Activated CD4-positive, CD25-positive, alpha-beta regulatory T cell treated with anti-CD3 and anti-CD28 coated beads, Interleukin-2, amount 50 U/mL, for 16 hours (primary cell): Measurements from ENCODE around the gene ASS1.
"Not testable (repeated sequence)": the region's sequence is repeated elsewhere in the genome, so short reads cannot be mapped to it uniquely, and the experiment has no call there.

Experiments
- DNase-seq: peaks from one replicate; pipeline ENCODE4 v3.0.0-alpha.2; 2020; ENCODE audit warnings: low read depth, low spot score

Gene ASS1

DNA sequence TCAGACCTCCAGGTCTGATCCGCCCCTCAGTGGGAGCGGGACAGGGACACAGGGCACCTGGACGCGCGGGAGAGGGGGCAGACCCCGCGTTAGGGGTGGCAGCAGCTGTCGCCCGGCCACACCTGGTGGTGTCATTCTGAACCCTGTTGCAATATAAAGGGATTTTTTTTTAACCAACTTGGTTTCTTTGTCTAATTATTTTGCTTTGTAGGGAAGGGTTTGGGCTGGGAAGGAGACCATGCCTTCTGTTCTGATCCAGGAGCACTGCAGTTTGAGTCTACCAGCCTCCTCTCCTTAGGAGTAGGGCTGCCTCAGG, 10.9 kb upstream of the ASS1 start:
- no peak for DNase-seq

DNA sequence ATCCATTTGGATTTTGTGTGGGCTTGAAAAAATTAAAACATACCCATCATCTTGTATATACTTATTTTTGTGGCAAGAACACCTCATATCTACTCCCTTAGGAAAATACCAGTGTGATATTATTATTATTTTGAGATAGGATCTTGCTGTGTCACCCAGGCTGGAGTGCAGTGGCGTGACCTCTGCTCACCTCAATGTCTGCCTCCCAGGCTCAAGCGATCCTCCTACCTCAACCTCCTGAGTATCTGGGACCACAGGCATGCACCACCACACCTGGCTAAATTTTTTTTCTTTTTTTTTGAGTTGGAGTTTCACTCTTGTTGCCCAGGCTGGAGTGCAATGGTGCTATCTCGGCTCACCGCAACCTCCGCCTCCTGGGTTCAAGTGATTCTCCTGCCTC, 10.1 kb upstream of the ASS1 start:
- not testable (repeated sequence) for DNase-seq

DNA sequence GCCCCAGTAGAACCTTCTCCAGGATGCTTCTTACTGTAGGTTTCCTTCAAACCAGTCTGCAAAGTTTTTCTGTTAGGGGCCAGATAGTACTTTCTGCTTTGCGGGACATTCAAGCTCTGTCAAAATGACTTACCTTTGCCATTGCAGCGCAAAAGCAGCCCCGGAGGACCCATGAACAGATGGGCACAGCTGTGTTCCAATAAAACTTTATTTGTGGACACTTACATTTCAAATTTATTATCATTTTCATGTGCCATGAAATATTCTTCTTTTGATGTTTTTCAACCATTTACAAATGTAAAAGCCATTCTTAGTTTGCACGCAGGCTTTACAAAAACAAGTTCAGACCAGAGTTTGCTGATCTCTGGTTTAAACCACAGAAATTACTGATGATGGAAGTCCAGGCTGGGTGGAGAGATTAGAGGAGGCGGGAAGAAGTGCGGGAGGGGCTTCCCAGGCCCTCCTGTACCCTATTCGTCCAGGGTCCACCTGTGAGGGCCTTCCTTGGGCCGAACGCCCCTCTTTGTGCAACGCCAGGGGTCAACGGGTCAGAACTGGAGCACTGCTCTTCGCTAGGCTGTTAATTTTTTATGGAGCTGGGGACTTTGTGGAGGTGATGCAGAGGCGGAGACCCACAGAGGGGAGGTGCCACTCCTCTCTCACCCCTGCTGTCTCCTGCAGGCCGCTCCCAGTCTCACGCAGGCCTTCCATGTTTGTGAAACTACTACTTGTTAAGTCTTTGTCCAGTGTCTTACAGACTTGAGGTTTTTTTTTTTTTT, 7.6 kb upstream of the ASS1 start:
- DNase-seq, result no peak

DNA sequence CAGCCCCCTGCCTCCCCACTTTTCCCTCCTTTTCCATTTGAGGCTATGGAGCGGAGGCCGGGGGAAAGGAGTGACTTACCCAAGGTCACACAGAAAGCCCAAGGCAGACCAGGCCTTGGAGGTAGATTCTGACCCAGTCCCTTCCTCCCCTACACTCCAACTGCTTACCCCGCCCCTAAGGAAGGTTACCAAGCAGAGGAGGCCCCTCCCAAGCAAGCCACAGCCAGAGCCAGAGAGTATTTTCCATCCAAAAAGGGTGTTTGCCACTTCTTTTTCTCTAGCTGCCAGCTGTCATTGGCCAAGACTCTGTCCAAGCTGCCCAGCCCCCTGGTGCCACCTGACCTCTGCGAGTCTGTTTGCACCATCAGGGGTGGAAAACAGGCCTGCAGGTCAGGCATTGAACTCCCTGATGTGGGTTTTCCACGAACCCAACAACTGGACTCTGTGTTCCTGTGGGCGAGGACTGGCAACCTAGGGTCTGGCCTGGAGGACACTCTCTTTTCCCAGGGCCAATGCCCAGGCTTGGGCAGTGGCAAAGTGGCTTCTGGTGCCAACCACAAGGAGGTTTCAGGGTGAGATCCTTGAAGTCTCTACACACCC, 6.3 kb upstream of the ASS1 start:
- no peak for DNase-seq

DNA sequence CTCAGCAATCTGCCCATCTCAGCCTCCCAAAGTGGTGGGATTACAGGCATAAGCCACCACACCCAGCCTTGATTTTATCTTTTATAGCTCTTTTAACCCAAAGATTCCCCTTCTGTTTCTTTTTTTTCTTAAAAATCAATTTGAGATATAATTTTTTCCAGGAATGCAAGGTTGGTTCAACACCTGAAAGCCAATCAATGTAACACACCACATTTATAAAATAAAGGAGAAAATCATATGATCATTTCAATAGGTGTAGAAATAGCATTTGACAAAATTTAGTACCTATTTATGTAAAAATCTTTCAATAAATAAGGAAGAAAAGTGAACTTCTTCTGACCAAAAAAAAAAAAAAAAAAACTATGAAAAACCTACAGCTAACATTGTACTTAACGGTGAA, 3.7 kb upstream of the ASS1 start:
- no peak for DNase-seq

DNA sequence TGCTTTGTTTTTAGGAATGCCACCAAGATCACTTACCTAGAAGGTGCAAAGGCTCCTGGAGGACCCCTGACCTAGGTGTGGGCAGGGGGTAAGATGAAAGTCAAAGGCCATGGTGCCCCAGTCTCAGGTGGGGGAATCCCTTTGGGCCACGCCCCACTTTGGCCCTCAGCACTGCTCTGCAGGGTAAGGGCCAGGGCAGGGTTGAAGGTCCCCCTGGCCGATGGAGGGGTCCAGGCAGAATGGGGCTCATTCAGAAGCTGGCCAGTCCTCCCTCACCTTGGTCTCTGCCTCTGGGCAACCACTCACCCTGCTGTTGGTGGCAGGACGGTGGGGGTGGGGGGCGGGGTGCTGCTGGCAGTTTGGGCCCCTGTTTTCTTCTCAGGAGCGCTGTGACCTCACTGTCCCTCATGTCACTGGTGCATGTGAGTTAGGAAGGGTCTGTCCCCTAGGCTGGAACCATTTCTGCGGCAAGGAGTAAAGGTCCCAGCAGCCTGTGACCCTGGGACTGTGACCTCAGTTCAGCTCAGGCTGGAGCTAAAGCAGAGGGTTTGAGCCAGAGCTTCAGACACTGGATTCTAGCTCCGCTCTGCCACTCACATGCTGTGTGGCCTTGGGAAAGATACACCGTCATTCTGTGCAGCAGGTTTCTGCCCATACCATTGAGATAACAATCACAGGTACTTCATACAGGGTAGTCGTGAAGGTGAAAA, 1.9 kb upstream of the ASS1 start:
- no peak for DNase-seq

DNA sequence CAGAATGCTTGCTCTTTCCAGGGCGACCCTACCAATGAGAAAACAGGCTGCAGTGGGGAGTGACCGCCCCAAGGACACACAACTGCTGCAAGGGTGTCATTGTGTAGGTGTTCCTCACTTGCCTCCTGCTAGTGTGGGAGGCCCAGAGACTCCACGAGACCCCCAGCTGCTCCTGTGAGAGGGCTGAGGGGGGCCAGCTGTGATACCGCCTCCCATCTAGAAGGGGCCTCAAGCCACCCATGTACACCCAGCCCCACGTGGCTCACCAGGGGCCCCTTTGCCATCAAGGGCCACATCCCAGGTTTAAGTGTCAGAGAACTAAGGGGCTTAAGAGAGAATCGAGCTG, 1.3 kb upstream of the ASS1 start:
- DNase-seq, result no peak

DNA sequence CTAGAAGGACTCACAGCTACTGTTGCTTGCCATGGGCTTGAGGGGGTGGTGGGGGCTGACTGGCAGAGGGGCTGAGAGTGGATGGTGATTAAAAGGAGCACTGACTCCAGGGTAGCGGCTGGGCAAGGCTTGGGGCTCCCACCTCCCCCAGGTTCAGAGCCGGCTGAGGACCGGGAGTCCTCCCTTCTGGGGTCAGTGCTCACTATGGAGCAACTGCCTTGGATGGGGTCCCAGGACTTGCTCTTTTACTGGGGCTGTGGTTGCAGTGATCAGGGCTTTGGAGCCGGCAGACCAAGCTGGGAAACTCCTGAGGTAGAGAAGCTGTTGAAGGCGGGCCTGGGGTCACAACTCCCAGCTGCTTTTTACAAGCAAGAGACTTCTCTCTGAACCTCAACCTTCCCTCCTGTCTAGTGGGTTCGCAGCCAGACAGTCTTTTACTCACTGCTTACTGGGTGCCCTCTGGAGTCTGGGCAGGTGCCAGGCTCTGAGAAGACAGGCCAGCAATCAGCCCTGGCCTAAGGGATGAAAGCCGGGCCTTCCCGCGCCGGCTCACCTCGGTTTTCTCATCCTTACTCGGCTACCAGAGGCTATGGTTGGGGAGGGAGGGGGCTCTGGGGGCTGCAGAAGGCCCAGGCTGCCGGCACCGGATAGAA, 795 bp upstream of the ASS1 start:
- DNase-seq, result no peak

DNA sequence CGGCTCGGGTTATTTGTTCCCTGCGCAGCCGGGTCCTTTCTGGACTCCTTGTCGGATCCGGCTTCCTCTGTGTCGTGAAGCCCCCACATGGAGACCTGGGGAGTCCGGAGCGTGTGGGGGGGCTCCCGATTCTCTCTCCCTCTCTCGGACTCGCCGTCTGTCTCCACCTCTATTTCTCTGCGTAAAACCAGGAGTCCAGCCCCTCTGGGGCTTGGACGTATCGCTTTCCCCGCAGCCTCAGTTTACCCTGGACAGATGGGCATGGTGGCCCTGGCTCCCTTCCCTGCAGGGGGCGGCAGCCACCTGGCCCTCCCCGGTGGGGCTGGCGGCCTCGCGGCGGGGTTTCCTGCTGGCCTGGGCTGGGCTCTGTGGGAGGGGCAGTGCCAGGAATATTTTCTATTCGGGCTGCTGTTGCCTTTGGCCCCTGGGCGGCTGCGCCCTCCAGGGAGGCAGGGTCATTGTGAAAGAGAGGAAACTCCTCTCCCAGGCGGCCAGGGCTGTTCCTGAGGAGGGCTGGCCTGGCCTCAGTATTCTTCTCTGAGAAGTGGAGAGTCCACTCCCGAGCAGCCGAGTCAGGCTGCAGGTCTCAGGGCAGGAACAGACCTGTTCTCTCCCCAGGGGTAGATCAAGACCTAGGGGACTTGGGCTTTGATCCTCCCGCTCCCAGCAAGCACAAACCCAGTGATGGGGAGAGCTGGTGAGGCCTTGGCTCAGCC, 665 bp downstream of the ASS1 start:
- DNase-seq, result no peak

DNA sequence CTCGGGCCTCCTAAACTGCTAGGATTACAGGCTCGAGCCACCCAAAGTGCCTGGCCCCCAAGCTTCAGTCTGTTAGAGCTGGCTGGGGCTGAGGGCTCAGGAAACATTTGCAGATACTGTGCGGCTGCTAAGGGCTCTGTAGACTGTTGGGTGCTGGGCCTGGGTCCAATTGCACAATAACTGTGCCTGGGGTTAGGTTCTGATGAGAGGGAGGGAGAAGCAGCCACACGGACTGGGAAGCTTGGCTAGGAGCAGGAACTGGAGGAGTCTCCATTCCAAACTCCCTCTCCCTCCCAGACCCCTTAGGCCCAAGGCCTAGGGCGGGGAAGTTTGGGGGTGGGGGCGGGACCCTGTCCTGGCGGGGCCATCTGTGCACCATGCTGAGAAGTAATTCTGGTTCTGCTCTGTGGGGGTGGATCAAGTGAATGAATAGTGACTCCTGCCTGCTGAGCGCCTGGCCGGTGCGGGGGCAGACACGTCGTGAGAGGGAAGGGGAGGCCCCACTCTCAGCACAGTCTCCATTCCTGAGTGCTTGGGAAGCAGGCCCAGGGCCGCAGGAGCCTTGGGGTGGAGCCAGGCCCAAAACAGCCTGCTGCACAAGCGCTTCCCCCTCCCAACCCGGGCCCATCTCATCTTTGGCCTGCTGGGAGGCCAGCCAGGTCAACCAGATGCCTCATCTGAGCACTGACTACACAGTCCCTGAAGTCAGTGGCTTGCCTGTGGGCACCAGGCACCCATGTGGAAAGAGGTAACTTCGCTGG, 1.5 kb downstream of the ASS1 start:
- DNase-seq, result no peak

DNA sequence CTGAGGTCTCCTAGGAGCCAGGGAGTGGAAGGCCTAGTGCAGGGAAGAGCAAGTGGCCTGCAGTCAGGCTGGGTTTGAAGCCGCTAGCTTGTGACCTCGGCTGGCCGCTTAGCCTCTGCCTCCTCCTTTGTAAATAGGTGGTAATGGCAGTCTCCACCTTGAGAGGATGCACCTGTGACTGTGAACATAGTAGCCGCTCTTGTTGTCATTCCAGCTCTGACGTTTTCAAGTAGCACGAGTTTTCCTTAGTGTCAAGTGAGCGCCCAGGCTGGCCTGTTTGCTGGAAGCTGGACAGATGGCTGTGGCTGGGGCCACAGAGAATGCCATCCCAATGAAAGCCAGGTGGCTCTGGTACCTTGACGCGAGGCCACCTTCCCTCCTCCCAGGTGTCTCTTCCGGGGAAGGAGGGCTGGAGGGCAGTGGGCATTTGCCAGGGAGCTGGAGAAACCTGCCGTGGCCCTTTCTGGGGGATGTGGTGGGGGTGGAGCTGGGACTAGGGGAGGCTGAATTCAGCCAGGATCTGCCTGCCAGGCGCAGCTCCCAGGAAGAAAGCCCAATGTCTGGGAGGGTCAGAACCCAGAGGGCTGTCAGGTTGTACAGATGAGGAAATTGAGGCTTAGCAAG, 2.5 kb downstream of the ASS1 start:
- no peak for DNase-seq

DNA sequence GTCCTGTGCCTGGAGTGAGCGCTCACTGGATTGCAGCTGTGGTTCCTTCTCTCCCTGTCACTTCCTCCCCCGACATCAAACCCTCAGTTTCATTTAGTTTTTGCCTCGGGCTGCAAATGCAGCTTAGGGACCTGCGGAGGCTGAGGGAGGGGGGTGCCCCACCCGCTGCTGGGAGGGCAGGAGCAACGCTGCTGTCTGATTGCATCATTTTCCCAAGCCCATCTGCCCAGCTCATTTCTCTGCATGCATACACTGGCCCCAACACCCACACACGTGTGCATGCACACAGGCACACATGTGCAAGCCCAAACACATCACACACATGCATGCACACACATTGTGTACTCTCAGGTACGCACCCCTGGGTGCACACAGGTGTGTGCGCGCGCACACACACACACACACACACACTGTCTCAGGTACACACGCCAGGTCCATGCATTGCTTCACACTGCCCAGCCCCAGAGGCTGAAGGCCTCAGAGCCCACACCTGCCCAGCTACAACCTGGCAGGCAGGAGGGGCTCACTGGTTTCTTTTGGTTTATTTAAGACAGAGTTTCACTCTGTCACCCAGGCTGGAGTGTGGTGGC, 3.4 kb downstream of the ASS1 start:
- DNase-seq, result no peak

DNA sequence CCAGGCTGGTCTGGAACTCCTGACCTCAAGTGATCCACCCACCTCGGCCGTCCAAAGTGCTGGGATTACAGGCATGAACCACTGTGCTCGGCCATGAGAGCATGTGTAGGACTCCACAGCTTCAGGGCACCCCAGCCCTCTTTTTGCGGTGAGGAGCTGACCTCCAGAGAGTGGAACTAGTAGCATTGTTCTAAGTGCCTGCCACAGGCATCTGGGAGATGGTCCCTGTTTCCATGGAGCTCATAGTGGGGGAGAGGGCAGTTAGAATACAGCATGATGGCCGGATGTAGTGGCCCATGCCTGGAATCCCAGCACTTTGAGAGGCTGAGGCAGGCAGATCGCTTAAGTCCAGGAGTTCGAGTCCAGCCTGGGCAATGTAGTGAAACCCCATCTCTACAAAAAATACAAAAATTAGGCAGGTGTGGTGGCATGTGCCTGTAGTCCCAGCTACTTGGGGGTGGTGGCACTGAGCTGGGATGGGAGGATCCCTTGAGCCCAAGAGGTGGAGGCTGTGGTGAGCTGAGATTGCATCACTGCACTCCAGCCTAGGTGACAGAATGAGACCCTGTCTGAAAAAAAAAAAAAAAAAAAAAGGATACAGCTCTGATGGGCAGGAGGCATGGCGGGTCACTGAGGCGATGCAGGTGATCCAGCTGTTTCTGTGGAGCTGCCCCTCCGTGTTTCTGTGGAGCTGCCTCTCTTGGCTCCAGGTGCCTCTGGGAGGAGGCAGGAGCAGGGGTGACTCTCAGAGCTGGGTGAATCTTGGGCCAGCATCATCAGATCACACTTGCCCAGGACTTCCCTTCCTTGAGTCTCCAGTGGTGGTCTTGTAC, 4.2 kb downstream of the ASS1 start:
- DNase-seq, result no peak

DNA sequence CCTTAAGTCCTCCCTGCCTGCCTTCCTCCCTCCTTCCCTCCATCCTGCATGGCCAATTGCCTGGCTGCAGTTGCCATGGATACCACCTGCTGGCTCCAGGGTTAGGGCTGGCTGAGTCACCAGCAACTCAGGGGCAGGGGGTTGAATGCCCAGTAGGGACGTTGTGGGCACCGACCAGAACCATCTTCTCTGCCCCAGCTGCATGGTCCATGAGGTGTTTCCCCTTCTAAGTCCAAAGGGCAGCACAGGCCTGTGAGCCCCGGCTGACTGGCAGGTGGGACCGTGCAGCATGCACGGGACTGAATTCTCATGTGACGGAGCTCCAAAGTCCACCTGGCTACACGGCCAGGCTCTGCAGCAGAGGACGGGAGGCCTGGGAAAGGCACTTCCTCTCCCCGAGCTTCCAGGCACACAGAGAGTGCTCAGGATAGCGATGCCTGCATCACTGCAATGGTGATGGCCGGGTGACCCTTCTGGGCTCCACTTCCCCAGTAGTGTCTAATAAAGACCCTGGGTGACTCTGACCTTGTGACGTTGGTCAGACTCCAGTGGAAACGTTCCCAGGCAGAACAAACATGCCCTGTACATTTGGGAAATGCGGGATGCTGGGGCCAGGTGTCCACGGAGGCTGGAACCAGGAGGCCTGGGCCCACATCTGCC, 5.7 kb downstream of the ASS1 start:
- DNase-seq, result no peak

DNA sequence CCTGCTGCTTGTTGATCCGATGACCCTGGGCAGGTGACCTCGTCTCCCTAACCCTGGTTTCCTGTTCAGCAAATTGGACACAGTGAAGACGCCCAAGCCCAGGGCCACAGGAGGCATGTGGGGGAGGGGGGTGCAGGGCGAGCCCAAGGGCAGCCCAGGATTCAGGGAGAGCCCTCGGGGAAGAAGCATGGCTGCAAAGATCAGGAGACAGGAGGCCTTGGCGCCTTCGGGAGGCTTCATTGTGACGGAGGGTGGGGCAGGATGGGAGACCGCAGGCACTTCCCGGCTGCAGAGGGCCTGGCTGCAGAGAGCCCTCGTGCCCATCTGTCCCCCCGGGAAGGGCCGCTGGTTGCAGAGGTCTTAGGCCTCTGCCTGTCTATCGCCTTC, 6.2 kb downstream of the ASS1 start:
- DNase-seq, result no peak

DNA sequence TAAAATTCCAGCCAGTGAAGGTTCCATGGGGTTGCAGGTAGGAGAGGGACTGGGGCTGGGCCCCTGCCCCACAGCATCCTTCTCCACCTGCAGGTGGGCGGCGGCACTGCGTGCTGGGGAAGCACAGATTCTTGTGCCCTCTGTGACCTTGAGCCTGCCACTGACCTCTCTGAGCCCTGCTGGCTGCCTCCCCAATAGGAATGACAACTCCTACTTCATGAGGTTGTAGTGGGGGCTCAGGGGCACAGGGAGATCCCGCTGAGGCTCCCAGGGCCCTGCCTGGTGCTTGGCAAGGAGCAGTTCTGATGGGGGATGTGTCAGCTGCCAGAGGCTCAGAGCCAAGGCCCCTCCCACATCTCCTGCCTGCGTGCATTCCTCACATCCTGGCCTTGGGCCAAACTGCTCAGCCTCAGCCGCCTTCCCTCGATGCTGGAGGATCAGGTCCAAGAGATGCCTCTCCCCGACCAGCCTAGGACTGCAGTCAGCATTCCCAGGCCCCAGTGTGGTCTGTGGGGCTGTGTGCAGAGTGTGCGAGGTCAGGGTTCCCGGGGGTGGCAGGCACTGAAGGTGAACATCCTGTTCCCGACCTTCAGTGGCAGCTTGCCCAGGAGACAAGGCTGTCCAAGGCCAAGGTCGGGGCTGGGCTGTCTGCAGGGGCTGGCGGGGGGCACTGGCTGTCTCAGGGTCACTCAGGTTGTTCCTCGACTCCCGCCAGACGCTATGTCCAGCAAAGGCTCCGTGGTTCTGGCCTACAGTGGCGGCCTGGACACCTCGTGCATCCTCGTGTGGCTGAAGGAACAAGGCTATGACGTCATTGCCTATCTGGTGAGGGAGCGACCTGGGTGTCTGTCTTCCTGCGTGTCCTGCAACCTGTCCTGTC, 7.0 kb downstream of the ASS1 start:
- no peak for DNase-seq

DNA sequence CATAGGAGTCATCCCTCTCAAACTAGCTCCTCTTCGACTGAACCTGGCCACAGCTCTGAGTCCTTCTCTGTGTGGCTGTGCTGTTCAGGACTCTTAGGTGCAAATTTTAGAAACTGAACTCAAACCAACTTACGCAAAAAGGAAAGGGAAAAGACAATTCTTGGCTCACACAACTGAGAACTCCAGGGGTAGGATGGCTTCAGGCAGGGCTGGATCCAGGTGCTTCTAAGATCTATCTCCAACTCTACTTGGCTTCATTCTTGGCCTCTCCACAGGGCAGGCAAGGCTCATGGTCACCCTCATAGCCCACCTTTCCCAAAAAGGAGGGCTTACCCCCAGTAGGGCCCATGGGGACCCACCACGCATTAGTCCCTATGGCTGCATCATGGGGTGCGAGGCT, 8.1 kb downstream of the ASS1 start:
- DNase-seq, result no peak

DNA sequence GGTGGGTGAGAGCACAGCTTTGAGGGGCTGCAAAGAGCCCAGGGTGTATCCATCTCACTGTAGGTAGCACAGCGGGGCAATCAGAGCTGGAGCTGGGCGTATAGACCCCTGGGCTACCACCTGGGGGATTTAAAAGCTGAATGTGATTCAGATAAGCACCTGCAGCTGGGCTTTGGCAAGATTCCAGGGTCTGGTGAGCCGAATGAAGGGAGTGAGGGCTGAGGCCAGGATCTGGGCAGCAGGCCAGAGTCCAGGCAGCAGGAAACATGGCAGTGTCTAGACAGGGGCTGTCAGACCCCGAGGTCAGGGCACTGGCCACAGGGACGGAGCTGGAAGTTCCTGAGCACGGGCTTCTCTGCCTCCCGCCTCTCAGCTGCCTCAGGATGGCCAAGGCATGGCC, 8.7 kb downstream of the ASS1 start:
- DNase-seq, result no peak
